ENCODE measurements around the gene IREB2. TPM values are rescaled to one million over a fixed set of nuclear protein-coding genes. Genes with fewer than 3 reads are reported as not detected.
"Not testable (repeated sequence)": the region's sequence is repeated elsewhere in the genome, so short reads cannot be mapped to it uniquely, and the experiment has no call there.

The IREB2 gene
- total RNA-seq, 2 experiments from 2014 or later, result 50.8 to 66.5 TPM

DNA sequence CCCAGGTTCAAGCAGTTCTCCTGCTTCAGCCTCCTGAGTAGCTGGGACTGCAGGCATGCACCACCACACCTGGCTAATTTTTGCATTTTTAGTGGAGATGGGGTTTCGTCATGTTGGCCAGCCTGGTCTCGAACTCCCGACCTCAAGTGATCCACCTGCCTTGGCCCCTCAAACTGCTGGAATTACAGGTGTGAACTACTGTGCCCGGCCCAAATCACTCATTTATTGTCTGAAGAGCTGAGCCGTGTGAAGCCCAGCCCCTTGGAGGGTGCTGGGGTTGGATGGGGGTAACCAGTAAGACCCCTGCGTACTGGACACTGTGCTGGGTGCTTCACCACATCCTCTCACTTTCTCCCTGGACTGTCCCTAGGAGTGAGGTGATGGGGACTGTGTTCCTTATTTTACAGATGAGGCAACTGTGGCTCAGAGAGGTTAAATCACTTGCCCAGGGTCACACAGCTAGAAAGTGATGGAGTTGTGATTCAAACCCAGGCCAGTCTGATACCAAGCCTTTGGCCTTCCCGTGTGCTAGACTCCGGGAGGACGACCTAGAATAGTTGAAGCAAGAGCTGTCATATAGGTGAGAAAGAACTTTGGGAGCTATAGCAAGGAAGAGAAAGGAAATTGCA, 41.7 kb upstream of the IREB2 start:
- no peak for ATAC-seq
- CTCF ChIA-PET, result interaction anchor here (1.1 kb wide), 1 partner anchor 10 kb away, joined by 3 read pairs; no protein-coding TSS in a partner anchor
- POLR2A ChIA-PET, result no interaction called here
- H3K36me3 Mint-ChIP-seq (ENCODE audit: low read depth), result no peaks in the 10 kb centered on the region
- H3K27me3 Mint-ChIP-seq, result no peaks in the 10 kb centered on the region
- H3K4me3 Mint-ChIP-seq, result no peak overlapping the region
- no peaks in the 10 kb centered on the region for H3K9me3 Mint-ChIP-seq (ENCODE audit: low read depth)
- H3K4me1 Mint-ChIP-seq, result no peaks in the 10 kb centered on the region
- no peak overlapping the region for H3K27ac Mint-ChIP-seq
- no peak for DNase-seq
- intact Hi-C loops (cut with DNase I, micrococcal nuclease), result no loop called here

DNA sequence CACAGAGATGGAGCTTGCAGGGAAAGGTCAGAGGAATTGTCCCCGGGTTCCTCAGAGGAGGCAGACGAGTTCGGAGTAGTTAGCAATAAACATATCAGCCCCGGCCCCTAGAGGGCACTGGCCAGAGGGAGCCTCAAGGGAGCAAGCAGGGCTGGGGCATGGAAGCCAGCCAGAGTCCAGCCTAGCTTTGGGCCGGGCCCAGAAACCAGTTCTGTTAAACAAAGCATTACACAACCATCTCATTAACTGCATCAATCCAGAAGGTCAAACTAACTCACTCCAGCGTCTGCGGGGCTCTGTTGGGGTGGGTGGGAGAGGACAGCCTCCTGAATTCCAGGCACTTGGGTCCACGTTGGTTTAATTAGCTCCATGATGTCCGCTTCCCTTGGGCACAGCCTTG, 41.0 kb upstream of the IREB2 start:
- Mint-ChIP-seq H3K4me1 (no peaks in the 10 kb centered on the region), H3K36me3 (ENCODE audit: low read depth) (no peaks in the 10 kb centered on the region), H3K4me3 (no peak overlapping the region), H3K27me3 (no peaks in the 10 kb centered on the region), H3K9me3 (ENCODE audit: low read depth) (no peaks in the 10 kb centered on the region), H3K27ac (no peak overlapping the region)
- POLR2A ChIA-PET, result no interaction called here
- ATAC-seq (no peak), DNase-seq (peak; percentile 18)
- CTCF ChIA-PET, result interaction anchor here (1.1 kb wide), 1 partner anchor 11 kb away, joined by 3 read pairs; no protein-coding TSS in a partner anchor
- intact Hi-C loops (cut with DNase I, micrococcal nuclease), result no loop called here

DNA sequence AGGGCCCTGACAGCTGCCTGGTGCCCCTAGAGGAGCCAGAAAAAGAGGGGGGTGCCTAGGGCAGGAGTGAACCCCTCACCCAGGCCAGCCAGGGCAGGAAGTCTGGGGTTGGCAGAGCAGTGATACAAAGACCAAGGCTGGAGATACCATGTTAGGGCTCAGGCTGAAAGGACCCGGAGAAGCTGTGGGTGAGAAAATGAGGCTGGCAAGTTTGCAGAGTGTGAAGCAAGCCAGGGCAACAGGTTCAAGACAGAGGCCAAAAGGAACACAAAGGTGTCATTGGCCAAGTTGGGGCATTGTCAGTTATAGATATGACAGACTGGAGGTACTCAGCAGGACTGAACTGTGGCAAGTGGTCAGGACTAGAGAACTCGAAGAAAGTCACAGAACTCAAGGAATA, 40.6 kb upstream of the IREB2 start:
- CTCF ChIA-PET, result interaction anchor here (0.6 to 1.1 kb wide), 3 partner anchors 11 to 132 kb away, joined by 3 read pairs; no protein-coding TSS in a partner anchor
- intact Hi-C loops (cut with DNase I, micrococcal nuclease), result no loop called here
- H3K36me3 Mint-ChIP-seq (ENCODE audit: low read depth), result no peaks in the 10 kb centered on the region
- DNase-seq (no peak), ATAC-seq (no peak)
- POLR2A ChIA-PET, result no interaction called here
- H3K27me3 Mint-ChIP-seq, result no peaks in the 10 kb centered on the region
- H3K4me1 Mint-ChIP-seq, result no peaks in the 10 kb centered on the region
- no peak overlapping the region for H3K27ac Mint-ChIP-seq
- no peaks in the 10 kb centered on the region for H3K9me3 Mint-ChIP-seq (ENCODE audit: low read depth)
- no peak overlapping the region for H3K4me3 Mint-ChIP-seq

DNA sequence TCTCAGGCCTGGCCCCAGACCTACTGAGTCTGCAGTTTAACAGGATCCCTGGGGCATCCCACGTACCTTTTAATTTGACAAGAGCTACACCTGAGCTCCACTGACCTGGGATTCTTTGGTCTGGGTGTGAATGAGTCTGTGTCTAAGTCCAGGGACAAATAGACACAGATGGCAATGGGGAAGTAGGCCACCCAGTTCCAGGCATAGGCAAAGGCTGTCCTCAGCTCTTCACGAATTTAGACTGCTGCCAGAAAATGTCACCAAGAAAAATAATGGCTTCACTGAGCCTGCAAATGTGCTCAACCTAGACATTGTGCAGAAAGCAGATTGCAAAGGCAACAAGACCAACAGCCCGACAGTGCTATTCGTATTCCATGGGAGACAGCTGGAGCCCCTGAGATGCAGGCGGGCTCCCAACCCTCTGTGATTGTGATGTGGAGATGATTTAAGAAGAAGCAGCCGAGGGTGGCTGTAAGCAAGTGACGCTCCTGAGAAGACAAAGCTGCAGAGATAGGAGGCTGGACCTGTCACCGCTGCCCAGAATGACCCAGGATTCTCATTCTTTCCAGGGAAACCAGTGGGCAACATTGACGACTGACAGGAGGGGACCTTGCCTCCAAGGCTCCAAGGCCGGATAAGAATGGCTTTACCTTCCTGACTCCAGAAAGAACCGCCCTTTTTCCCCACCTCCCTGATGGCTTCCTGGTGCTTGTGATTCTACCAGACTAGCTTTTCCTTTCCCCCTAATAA, 39.8 kb upstream of the IREB2 start:
- H3K36me3 Mint-ChIP-seq (ENCODE audit: low read depth), result no peaks in the 10 kb centered on the region
- intact Hi-C loops (cut with DNase I, micrococcal nuclease), result no loop called here
- ATAC-seq (no peak), DNase-seq (no peak)
- no peak overlapping the region for H3K27ac Mint-ChIP-seq
- H3K4me1 Mint-ChIP-seq, result no peaks in the 10 kb centered on the region
- no peaks in the 10 kb centered on the region for H3K9me3 Mint-ChIP-seq (ENCODE audit: low read depth)
- H3K4me3 Mint-ChIP-seq, result no peak overlapping the region
- H3K27me3 Mint-ChIP-seq, result no peaks in the 10 kb centered on the region
- ChIA-PET POLR2A (no interaction called here), CTCF (interaction anchor here (0.5 to 1.0 kb wide), 3 partner anchors 18 to 54 kb away, joined by 3 read pairs; no protein-coding TSS in a partner anchor)

DNA sequence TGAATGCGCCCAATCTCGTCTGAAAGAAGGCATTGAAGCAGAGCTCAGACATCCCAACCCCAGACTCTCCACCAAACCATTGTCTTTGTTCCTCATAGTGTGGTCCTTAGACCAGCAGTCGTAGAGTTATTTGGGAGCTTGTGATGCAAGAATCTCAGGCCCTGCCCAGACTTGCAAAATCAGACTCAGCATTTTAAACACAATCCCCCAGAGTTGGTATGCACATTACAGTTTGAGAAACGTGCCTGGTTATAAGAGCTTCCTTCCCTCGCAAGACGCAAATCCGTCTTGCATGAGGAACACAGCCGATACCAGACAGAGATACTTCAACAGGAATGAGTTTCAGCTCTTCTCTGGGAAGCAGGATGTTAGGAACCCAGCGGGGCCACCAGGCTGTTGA, 38.9 kb upstream of the IREB2 start:
- H3K36me3 Mint-ChIP-seq (ENCODE audit: low read depth), result no peaks in the 10 kb centered on the region
- ChIA-PET CTCF (interaction anchor here (0.7 to 0.8 kb wide), 2 partner anchors 12 to 27 kb away, joined by 3 read pairs; no protein-coding TSS in a partner anchor), POLR2A (no interaction called here)
- intact Hi-C loops (cut with DNase I, micrococcal nuclease), result no loop called here
- no peak overlapping the region for H3K27ac Mint-ChIP-seq
- no peaks in the 10 kb centered on the region for H3K9me3 Mint-ChIP-seq (ENCODE audit: low read depth)
- no peaks in the 10 kb centered on the region for H3K4me1 Mint-ChIP-seq
- no peaks in the 10 kb centered on the region for H3K27me3 Mint-ChIP-seq
- DNase-seq (no peak), ATAC-seq (no peak)
- no peak overlapping the region for H3K4me3 Mint-ChIP-seq

DNA sequence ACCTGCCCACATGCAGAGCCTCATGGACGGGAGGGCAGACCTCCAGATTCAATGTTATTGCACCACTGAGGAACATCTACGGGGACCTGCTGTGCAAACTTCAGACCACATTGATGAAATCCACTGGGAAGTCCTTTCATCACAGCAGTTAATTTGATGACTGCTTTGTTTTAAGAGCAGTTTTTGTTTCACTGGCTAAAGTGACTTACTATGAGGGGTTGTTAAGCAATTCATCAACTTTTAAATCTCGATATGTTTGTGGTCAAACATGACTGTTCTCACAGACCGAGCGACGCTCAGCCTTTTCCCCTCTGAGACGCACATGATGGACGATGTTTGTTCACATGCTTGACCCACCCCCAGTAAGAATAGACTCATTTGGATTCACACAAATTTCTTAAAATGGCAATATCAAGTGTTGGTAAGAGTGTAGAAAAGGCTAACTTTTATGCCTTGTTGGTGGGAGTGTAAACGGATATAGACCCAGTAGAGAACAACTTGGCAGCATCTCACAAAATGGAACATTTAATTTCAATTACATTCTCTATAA, 35.9 kb upstream of the IREB2 start:
- Mint-ChIP-seq H3K4me1 (no peaks in the 10 kb centered on the region), H3K4me3 (no peak overlapping the region), H3K36me3 (ENCODE audit: low read depth) (no peaks in the 10 kb centered on the region), H3K27ac (no peak overlapping the region), H3K9me3 (ENCODE audit: low read depth) (no peaks in the 10 kb centered on the region), H3K27me3 (peaks cover 2% of the 10 kb centered on the region)
- intact Hi-C loops (cut with DNase I, micrococcal nuclease), result no loop called here
- CTCF ChIA-PET, result no interaction called here
- no peak for ATAC-seq
- POLR2A ChIA-PET, result no interaction called here
- no peak for DNase-seq

DNA sequence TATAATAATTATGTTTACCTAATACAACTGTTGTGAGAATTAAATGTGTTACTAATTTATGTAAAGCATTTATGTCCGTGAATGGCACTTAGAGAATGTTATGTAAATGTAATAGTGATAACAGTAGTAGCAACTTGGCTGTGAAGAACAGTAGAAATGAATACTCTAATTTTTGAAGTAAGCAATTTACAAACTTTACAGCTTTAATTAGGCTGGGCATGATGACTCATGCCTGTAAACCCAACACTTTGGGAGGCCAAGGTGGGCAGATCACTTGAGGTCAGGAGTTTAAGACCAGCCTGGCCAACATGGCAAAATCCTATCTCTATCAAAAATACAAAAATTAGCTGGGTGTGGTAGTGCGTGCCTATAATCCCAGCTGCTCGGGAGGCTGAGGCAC, 33.9 kb upstream of the IREB2 start:
- POLR2A ChIA-PET, result no interaction called here

DNA sequence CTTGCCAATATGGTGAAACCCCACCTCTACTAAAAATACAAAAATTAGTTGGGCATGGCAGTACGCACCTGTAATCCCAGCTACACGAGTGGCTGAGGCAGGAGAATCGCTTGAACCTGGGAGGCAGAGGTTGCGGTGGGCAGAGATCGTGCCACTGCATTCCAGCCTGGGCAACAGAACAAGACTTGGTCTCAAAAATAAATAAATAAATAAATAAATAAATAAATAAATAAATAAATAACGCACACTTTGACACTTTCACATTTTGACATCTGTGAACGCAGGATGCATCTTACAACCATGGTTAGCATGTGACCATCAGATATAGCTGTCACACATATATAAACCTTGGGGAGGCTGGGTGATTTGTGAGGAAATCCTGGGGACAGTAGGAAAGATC, 33.2 kb upstream of the IREB2 start:
- H3K27me3 Mint-ChIP-seq; H3K4me1 Mint-ChIP-seq; ATAC-seq; POLR2A ChIA-PET; H3K27ac Mint-ChIP-seq; intact Hi-C loops (cut with DNase I, micrococcal nuclease); H3K36me3 Mint-ChIP-seq (ENCODE audit: low read depth); H3K9me3 Mint-ChIP-seq (ENCODE audit: low read depth); DNase-seq; H3K4me3 Mint-ChIP-seq: not testable (repeated sequence)
- CTCF ChIA-PET, result interaction anchor here (1.2 kb wide), 1 partner anchor 18 kb away, joined by 5 read pairs; no protein-coding TSS in a partner anchor

More for the DNA sequence above, 33.9 kb upstream of the IREB2 start:
- Mint-ChIP-seq H3K9me3 (ENCODE audit: low read depth) (no peaks in the 10 kb centered on the region), H3K27me3 (peaks cover 2% of the 10 kb centered on the region), H3K4me1 (no peaks in the 10 kb centered on the region), H3K27ac (no peak overlapping the region), H3K36me3 (ENCODE audit: low read depth) (no peaks in the 10 kb centered on the region), H3K4me3 (no peak overlapping the region)
- CTCF ChIA-PET, result interaction anchor here (1.2 kb wide), 1 partner anchor 19 kb away, joined by 5 read pairs; no protein-coding TSS in a partner anchor
- ATAC-seq (no peak), DNase-seq (no peak)
- intact Hi-C loops (cut with DNase I, micrococcal nuclease), result no loop called here

DNA sequence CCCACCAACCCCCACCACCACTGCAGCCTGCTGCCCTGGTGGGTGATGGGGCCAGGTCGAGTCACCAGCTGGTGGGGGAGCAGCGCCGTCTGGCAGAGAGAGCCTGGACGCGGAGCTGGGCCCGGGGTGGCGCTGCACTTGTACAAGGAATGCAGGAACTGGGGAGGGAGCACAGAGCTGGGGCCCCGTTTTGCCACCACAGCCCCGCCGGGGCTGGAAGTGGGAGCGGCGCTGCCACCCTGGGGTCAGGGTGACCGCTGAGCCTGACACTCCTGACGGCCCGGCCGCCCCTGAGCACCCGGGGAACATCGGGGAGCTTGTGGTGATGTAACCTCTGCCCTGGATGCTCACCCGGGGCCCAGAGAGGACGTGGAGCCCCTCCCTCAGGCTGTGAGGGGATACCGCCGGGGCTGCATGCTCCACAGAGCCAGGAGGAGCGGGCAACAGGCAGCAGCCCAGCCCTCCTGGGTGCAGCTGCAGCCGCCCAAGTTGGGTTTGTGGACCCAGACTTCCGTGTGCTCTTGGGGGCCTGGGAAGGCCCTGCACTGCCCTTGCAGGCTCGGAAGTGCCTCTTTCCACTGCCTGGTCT, 32.6 kb upstream of the IREB2 start:
- no peaks in the 10 kb centered on the region for H3K4me1 Mint-ChIP-seq
- intact Hi-C loops (cut with DNase I, micrococcal nuclease), result no loop called here
- no peak overlapping the region for H3K4me3 Mint-ChIP-seq
- ATAC-seq (no peak), DNase-seq (no peak)
- no peaks in the 10 kb centered on the region for H3K9me3 Mint-ChIP-seq (ENCODE audit: low read depth)
- H3K36me3 Mint-ChIP-seq (ENCODE audit: low read depth), result no peaks in the 10 kb centered on the region
- ChIA-PET POLR2A (no interaction called here), CTCF (no interaction called here)
- peaks cover 2% of the 10 kb centered on the region for H3K27me3 Mint-ChIP-seq
- no peak overlapping the region for H3K27ac Mint-ChIP-seq

DNA sequence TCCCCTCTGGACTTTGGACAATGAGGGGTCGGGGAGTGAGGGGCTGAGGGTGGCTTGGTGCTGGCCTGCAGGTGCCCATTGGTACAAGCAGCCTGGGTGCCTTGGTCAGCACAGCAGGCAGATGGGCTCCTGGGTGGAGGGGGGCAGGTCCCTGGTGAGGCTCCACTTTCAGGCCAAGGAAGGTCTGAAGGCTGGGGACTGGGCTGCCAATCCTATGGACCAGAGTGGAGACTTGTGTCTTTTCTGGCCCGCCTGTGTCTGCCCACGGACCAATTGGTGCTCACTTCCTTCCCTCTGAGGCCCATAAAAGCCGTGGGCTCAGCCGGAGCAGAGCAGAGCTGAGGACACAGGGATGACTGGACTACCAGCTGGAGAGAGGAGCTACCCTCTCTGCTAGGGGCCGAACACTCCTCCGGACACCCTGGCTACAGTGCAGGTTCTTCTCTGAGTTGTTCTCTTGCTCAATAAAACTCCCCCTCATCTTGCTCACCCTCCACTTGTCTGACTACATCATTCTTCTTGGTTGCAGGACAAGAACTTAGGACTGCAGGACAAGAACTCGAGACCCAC, 31.9 kb upstream of the IREB2 start:
- Mint-ChIP-seq H3K4me3 (no peak overlapping the region), H3K9me3 (ENCODE audit: low read depth) (no peaks in the 10 kb centered on the region), H3K4me1 (no peaks in the 10 kb centered on the region), H3K27me3 (peaks cover 2% of the 10 kb centered on the region), H3K27ac (no peak overlapping the region), H3K36me3 (ENCODE audit: low read depth) (no peaks in the 10 kb centered on the region)
- intact Hi-C loops (cut with DNase I, micrococcal nuclease), result no loop called here
- ATAC-seq, result no peak
- ChIA-PET CTCF (interaction anchor here (0.6 kb wide), 1 partner anchor 322 kb away, joined by 3 read pairs; no protein-coding TSS in a partner anchor), POLR2A (no interaction called here)
- no peak for DNase-seq

DNA sequence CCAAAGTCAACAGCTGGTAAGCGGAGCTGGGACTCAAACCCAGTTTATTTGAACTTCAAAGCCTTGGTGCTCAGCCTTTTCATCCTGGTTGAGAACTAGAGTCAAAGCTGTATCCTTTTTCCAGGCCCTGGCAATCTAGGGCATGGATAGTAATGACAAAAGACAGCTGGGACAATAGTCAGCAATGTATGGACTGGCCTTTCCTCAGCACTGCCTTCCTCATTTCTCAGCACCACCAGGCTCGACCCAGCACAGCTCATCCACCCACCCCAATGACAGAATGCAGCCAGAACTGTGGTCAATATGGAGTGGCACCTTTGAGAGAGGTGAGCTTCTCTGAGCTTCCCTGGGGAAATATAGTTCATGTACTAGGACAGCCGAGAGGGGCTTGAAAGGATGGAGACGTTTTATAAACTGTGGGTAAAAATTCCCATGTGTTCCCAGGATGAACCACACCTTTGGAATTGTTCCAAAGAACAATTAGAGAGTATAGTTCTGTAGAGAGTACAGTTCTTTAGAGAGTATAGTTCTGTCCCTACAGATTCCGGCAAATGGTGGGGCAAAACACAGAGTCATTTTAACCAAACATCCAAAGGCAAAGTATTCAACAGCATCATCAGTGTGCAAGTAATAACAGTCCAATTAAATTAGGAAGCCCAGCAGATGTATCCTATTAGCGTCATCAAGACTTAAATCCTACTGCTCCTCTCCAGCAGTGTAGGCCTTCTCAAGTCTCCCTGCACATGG, 30.2 kb upstream of the IREB2 start:
- ChIA-PET POLR2A (no interaction called here), CTCF (interaction anchor here (1.0 kb wide), 1 partner anchor 16 kb away, joined by 3 read pairs; no protein-coding TSS in a partner anchor)
- intact Hi-C loops (cut with DNase I, micrococcal nuclease), result no loop called here
- ATAC-seq (no peak), DNase-seq (no peak)
- no peaks in the 10 kb centered on the region for H3K36me3 Mint-ChIP-seq (ENCODE audit: low read depth)
- H3K27me3 Mint-ChIP-seq, result peaks cover 2% of the 10 kb centered on the region
- no peak overlapping the region for H3K4me3 Mint-ChIP-seq
- no peak overlapping the region for H3K27ac Mint-ChIP-seq
- no peaks in the 10 kb centered on the region for H3K9me3 Mint-ChIP-seq (ENCODE audit: low read depth)
- H3K4me1 Mint-ChIP-seq, result no peaks in the 10 kb centered on the region

Data from activated CD4-positive, alpha-beta T cell treated with anti-CD3 and anti-CD28 coated beads for 36 hours (primary cell).